Motor neuron (in vitro differentiated cells): ENCODE data around the gene ZMYND11. TPM values are rescaled to one million over a fixed set of nuclear protein-coding genes. Genes with fewer than 3 reads are reported as not detected.
A peak's percentile ranks its signal among the peaks of the same experiment; 100 is the strongest.
"Not testable (repeated sequence)": the region's sequence is repeated elsewhere in the genome, so short reads cannot be mapped to it uniquely, and the experiment has no call there.

ENCODE experiments used
- ATAC-seq, 8 experiments: fragments of 200-7000 bp; cut with Tn5 transposase; replicated peaks in 6 of 8; 2 replicates each; pipeline ENCODE4 v1.8.0; 2021; ENCODE audit warnings: mild to moderate bottlenecking in 8 of 8, moderate library complexity in 8 of 8
- H3K27ac ChIP-seq, 2 donors: fragments of 250-450 bp; sonication (Bioruptor Pico); 2 replicates each; pipeline ENCODE4 v1.9.0; 2021; ENCODE audit warnings: antibody characterized with exemption in 2 of 2, mild to moderate bottlenecking in 2 of 2, moderate library complexity in 1 of 2
- H3K4me1 ChIP-seq, 2 donors: fragments of 250-450 bp; sonication (Bioruptor Pico); replicated peaks in 1 of 2; 2 replicates each; pipeline ENCODE4 v1.6.1; 2021; ENCODE audit warnings: antibody characterized with exemption in 2 of 2, mild to moderate bottlenecking in 2 of 2, moderate library complexity in 1 of 2
- H3K4me3 ChIP-seq, 5 donors: fragments of 250-450 bp; sonication (Bioruptor Pico); 2 replicates each; pipeline ENCODE4 v1.9.0; 2021; ENCODE audit warnings: antibody characterized with exemption in 5 of 5, mild to moderate bottlenecking in 5 of 5, moderate library complexity in 4 of 5
- WGBS, 10 experiments: fragments of 450-650 bp; shearing (Covaris generic); methylation state at CpG; one replicate each; pipeline ENCODE4 v1.0.0; 2022; 5-methylcytosine and 5-hydroxymethylcytosine counted together
- in situ Hi-C, 9 experiments: fragments of 400-800 bp; cut with MboI; loops; one replicate each; pipeline ENCODE4 v1.15.0; 2021; ENCODE audit warnings: low sequenced_read_pairs in 9 of 9, low pct_unique_long_range_greater_than_20kb in 2 of 9; ENCODE audit not compliant: unreplicated experiment in 9 of 9
- total RNA-seq, 8 experiments: library from RNA; unstranded; fragments of 300-600 nt; gene quantifications; 2 replicates each; pipeline versions ENCODE4 v1.2.3 to v1.2.4, GENCODE V29; 2022

ZMYND11 gene
- total RNA-seq, 8 experiments from 2014 or later, result 24.2 to 83.8 (median 36.8) TPM

DNA sequence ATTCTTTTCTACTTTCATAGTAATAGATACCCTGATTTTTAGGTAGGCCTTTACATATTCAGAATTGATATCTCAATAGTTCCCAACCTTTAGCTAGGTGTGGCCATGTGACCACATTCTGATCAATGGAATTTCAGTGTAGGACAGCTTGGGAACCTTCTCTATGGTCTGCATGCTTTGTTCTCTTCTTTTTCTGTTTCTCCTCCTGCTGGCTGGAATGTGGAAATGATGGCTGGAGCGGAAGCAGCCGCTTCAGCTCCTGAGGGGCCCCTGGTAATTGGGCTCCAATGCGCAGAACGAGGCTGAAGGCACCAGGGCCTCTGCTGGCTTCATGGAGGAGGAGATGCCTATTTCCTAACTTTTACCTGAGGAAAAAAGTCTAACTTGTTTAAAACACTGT, 152.6 kb downstream of the ZMYND11 start:
- in situ Hi-C loops, result no loop called here
- no peak overlapping the region for H3K27ac ChIP-seq
- no peak overlapping the region for H3K4me3 ChIP-seq
- 67 to 100% (median 90%) methylated on average over 1 to 4 of the region's 4 CpGs for WGBS, 10 experiments
- peak in 1 of 8 experiments; percentile 18 for ATAC-seq
- H3K4me1 ChIP-seq, result no peaks in the 10 kb centered on the region

- H3K4me1 ChIP-seq, result no peaks in the 10 kb centered on the region
- in situ Hi-C loops, result no loop called here
- H3K4me3 ChIP-seq, result no peak overlapping the region
- ATAC-seq, result no peak
- H3K27ac ChIP-seq, result no peak overlapping the region
- WGBS, 10 experiments, result 88 to 100% (median 94%) methylated on average over 4 to 20 of the region's 27 CpGs
Measured at GRCh38 chr10:288316-289200, 153.3 kb downstream of the ZMYND11 start.

DNA sequence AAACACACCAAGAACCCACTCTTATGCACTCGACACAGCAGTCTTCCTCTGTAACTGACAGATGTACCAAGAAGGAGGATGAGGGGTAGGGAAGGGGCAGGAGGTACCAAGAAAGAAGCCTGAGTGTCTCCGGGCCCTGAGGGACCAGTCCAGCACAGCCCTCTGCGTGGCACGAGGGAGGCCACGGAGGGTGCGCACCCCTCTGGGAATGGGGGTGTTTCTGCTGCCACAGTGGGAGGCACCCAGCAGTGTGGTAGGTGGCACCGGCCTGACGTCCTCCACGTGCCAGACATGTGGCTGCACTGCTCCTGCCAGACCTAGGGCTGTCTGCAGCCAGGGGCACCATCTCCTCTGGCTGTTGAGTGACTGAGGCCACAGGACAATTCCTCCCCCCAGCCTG, 154.3 kb downstream of the ZMYND11 start:
- Histone ChIP-seq H3K4me3 (no peak overlapping the region), H3K4me1 (no peaks in the 10 kb centered on the region), H3K27ac (no peak overlapping the region)
- WGBS, 10 experiments, result 93 to 100% (median 100%) methylated on average over 1 to 3 of the region's 9 CpGs; no CpG with 5 or more reads in 7 of the 10 experiments
- no peak for ATAC-seq
- in situ Hi-C loops, result no loop called here

- in situ Hi-C loops, result no loop called here
Measured at GRCh38 chr10:290026-290725, 154.9 kb downstream of the ZMYND11 start.

GRCh38 chr10:293636-294035, 158.4 kb downstream of the ZMYND11 start:
- in situ Hi-C loops, result no loop called here
- Histone ChIP-seq H3K4me3 (no peak overlapping the region), H3K27ac (no peak overlapping the region), H3K4me1 (no peaks in the 10 kb centered on the region)
- WGBS, 10 experiments, result 40 to 100% (median 86%) methylated on average over 1 to 4 of the region's 4 CpGs; no CpG with 5 or more reads in 1 of the 10 experiments
- no peak for ATAC-seq

More at GRCh38 chr10:290026-290725, 154.9 kb downstream of the ZMYND11 start:
- WGBS, 10 experiments, result 67 to 100% (median 93%) methylated on average over 2 to 7 of the region's 17 CpGs; no CpG with 5 or more reads in 1 of the 10 experiments
- H3K4me3 ChIP-seq, result no peak overlapping the region
- H3K27ac ChIP-seq, result no peak overlapping the region
- ATAC-seq, result peak in 1 of 8 experiments; percentile 81
- no peaks in the 10 kb centered on the region for H3K4me1 ChIP-seq

DNA sequence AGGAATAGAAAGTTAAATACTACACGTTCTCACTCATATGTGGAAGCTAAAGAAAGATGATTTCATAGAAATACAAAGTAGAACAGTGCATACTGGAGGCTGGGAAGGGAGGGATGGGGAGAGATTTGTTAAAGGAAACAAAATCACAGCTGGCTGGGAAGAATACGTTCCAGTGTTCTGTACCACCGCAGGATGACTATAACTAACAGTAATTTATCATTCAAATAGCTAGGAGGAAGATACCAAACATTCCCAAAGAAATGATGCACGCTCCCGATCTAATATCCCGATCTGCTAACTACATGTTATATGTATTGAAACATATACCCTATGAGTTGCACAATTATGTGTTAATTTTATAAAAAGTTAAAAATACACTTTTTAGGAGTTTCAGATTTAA, 162.3 kb downstream of the ZMYND11 start:
- peak in 2 of 8 experiments; percentile 48 to 63 for ATAC-seq
- in situ Hi-C loops, result no loop called here
- no peak overlapping the region for H3K4me3 ChIP-seq
- no peaks in the 10 kb centered on the region for H3K4me1 ChIP-seq
- no peak overlapping the region for H3K27ac ChIP-seq
- WGBS, 10 experiments, result 0 to 100% (median 90%) methylated on average over 3 to 6 of the region's 6 CpGs

DNA sequence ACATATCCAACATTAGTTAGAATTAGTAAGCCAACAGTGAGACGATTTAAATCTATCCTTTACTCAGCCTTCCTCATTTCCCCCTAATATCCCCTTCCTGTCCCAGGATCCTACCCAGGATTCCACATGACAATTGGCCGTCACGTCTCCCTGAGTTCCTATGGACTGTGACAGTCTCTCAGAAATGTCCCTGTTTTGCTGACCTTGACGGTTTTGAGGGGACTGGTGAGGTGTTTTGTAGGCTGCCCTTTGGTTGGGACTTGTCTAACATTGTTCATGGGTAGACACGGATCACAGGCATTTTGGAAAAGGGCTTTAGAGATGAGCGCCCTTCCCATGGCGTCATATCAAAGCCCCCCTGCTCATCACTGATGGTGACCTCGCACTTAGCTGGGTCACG, 162.8 kb downstream of the ZMYND11 start:
- Histone ChIP-seq H3K27ac (no peak overlapping the region), H3K4me1 (no peaks in the 10 kb centered on the region), H3K4me3 (no peak overlapping the region)
- WGBS, 10 experiments, result 31 to 100% (median 80%) methylated on average over 1 to 7 of the region's 9 CpGs; no CpG with 5 or more reads in 3 of the 10 experiments
- in situ Hi-C loops, result no loop called here
- ATAC-seq, result no peak

GRCh38 chr10:299512-299911, 164.3 kb downstream of the ZMYND11 start:
- in situ Hi-C loops, result no loop called here
- 73 to 100% (median 94%) methylated on average over 1 to 2 of the region's 2 CpGs; no CpG with 5 or more reads in 1 of the 10 experiments for WGBS, 10 experiments
- Histone ChIP-seq H3K4me1 (no peaks in the 10 kb centered on the region), H3K4me3 (no peak overlapping the region), H3K27ac (no peak overlapping the region)
- no peak for ATAC-seq

- WGBS, 10 experiments, result 85 to 100% (median 97%) methylated on average over 3 to 7 of the region's 7 CpGs; no CpG with 5 or more reads in 1 of the 10 experiments
- in situ Hi-C loops, result no loop called here
- ATAC-seq, result no peak
Measured at GRCh38 chr10:299969-300368, 164.7 kb downstream of the ZMYND11 start.

DNA sequence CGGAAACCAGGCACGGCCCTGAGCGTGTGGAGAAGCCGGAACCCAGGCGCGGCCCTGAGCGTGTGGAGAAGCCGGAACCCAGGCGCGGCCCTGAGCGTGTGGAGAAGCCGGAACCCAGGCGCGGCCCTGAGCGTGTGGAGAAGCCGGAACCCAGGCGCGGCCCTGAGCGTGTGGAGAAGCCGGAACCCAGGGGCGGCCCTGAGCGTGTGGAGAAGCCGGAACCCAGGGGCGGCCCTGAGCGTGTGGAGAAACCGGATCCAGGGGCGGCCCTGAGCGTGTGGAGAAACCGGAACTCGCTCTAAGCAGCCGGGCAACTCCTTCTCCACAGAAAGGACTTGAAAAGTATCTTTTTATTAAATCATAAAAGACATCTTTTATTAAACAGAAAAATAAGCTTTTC, 165.3 kb downstream of the ZMYND11 start:
- H3K4me1 ChIP-seq, ATAC-seq, H3K27ac ChIP-seq, H3K4me3 ChIP-seq, in situ Hi-C loops: not testable (repeated sequence)
- WGBS, 10 experiments, result 86 to 100% (median 91%) methylated on average over 3 to 8 of the region's 31 CpGs; no CpG with 5 or more reads in 6 of the 10 experiments

More at GRCh38 chr10:299969-300368, 164.7 kb downstream of the ZMYND11 start:
- Histone ChIP-seq H3K4me3 (no peak overlapping the region), H3K4me1 (no peaks in the 10 kb centered on the region), H3K27ac (no peak overlapping the region)

- in situ Hi-C loops, result no loop called here
- 76 to 100% (median 91%) methylated on average over 1 to 8 of the region's 9 CpGs; no CpG with 5 or more reads in 2 of the 10 experiments for WGBS, 10 experiments
- no peak for ATAC-seq
- peaks cover 2 to 3% of the 10 kb centered on the region in 2 donors for H3K4me1 ChIP-seq
- no peak overlapping the region for H3K4me3 ChIP-seq
- no peak overlapping the region for H3K27ac ChIP-seq
Measured at GRCh38 chr10:301536-301935, 166.3 kb downstream of the ZMYND11 start.
